Measurements from ENCODE around the gene GPS1.

Gene GPS1

DNA sequence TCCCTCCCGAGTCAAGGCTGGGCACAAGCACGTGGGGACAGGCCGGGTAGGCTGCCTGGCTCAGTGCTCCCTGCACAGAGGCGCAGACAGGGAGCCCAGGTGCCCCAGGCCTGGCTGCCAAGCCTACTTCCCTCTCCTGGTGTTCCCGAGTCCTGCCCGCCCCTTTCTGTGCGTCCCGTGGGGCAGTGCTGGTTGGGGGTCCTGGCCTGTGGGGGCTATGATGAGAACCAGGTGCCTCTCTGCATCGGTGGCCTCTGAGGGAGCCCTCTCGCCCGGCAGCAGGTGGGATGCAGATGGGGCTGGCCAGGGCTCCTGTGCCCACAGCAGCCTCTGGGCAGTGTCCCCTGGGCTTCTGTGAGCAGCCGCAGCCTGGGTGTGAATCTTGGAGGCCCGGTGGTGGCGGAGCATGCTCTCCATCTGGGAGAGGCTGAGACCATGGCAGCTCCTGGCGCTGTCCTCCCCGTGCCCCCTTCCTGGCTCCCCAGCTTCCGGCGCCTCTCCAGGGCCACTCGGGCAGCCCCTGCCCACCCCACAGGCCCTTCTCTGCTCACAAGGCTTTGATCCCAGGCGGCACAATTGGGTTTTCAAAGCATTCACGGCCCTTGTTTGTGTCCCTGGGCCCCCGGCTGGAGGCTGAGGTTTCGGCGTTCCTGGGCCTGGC lies 36.3 kb upstream of the GPS1 start:
- DNase-seq = no peak

DNA sequence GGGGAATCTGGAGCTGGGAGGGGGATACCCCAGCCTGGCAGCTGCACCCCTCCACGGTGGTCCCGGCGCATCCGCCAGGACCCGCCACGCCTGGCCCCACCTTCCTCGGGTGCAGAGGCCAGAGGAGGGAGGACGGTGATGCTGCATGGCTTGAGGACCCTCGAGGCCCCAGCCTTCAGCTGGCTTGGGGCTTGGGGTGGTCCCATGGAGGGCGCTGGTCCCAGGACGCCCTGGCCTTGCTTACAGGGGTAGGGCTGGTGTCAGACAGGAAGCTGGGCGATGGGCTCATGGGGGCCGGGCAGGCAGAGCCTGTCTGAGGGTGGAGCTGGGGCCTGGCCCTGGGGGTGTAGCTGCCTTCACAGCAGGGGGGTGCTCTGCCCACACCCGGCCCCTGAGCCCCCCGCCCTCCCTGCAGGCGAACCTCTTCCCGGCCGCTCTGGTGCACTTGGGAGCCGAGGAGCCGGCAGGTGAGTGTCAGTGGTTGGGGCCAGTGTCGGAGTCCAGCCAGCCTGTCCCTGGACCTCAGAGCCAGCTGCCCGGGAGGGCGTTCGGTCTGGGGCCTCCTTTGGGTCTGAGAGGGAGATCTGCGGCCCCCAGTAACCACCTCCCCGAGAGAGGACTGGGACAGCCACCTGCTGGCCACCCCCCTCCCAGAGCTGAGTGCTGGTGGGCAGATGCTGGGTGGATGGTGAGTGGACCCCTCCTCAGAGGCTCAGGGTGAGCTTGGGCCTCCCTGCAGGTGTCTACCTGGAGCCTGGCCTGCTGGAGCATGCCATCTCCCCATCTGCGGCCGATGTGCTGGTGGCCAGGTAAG lies 35.4 kb upstream of the GPS1 start:
- DNase-seq = no peak

DNA sequence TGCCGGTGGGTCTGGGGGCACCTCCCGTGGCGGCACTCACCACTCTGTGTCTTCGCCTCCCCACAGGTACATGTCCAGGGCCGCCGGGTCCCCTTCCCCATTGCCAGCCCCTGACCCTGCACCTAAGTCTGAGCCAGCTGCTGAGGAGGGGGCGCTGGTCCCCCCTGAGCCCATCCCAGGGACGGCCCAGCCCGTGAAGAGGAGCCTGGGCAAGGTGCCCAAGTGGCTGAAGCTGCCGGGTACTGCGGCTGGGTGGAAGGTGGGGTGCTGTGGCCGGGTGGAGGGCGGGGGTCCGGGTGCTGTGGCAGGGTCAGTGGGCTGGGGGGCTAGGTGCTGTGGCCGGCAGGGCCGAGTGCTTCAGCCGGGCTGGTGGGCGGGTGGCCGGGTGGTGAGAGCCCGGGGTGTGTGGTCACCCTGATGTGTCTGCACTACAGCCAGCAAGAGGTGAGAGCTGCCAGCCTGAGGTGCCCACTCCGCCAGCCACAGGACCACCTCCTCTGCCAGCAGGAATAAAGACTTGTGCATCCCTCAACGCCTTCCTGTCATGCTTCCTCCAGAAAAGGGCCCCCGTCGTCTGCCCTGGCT lies 34.7 kb upstream of the GPS1 start:
- DNase-seq = no peak

DNA sequence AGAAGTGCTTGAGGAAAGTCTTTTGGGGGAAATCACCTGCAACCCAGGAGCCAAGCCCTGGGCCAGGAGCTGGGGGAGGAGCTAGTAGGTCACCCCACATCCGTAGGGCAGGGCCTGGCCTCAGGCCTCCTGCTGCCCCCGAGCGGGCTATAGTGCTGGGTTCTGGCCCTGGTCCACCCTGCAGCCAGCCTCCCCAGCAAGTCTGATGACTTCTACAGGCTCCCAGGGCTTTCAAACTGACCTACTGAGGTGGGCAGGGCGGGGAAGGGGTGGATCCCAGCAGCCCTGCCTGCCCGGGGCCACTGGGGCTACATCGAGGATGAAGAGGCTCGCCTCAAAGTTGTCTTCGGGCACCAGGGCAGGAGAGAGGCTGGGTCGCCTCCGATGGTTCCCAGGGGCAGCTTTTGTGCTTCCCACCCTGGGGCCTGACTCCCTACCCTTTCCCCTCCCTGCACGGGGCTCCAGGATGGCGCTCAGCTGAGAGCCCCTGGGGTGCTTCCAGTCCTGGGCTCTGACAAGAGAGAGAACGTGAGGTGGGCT lies 34.0 kb upstream of the GPS1 start:
- no peak for DNase-seq

DNA sequence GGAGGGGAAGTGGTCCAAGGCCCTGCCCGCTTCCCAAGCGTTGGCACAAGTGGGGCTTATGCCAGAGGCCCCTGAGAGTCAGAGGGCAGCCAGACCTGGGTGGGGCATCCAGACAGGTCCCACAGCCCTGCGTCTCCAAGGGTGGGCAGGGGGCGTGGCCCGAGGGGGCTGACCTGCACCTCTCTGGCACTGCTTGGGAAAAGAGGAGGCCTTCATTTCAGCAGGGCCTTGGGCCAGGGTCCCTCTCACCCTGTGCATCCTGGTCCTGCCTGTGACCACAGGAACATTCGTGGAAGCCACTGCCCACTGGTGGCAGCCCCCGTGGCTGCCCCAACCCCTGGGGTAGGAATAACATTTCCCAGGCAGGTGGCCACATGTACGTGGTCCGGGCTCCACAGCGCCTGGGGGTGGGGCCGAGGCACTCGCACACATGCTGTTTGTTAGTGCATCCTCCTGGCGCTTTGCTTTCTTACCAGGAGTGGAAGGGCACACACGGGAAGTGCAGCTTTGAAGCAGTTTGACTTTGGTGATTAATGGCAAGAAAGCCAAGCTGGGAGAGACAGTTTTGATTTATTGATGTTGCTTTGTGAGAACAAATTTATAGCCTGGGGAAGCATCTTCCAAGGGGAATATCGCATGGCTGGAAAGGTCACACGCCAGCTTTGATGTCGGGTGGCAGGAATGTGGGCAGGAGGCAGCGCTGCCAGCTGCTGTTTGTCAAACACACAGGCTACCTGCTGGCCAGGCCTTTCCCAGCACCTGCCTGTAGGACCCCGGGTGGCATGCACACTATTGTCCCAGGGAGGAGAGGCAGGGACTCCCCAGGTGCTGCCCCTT lies 33.3 kb upstream of the GPS1 start:
- DNase-seq = no peak

DNA sequence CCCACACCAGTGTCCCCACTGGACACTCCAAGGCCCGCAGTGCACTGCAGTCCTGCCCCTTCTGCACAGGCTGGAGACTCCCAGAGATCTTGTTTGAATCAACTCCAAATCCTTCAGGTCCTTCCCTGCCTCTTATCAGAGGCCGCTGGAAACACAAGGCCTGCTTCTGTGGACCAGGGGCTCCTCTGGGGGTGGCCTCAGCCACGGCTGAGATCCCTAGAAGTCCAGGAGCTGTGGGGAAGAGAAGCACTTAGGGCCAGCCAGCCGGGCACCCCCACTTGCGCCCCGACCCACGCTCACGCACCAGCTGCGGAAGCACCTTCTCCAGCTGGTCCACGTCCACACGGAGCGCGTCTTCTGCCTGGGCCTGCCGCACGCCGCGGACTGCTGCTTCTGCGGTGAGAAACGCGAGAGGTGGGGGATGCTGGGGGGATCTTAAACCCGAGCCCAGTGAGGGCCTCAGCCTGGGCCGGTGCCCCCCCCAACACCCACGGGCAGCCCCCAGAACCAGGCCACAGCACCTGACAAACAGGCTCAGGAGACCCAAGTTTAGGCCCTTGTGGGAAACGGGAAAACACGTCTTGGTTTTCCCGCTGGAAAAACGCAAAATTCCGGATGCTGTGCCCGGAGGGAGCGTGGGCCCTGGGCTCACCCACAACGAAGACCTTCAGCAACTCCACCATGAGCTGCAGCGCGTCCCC lies 32.6 kb upstream of the GPS1 start:
- DNase-seq = no peak

DNA sequence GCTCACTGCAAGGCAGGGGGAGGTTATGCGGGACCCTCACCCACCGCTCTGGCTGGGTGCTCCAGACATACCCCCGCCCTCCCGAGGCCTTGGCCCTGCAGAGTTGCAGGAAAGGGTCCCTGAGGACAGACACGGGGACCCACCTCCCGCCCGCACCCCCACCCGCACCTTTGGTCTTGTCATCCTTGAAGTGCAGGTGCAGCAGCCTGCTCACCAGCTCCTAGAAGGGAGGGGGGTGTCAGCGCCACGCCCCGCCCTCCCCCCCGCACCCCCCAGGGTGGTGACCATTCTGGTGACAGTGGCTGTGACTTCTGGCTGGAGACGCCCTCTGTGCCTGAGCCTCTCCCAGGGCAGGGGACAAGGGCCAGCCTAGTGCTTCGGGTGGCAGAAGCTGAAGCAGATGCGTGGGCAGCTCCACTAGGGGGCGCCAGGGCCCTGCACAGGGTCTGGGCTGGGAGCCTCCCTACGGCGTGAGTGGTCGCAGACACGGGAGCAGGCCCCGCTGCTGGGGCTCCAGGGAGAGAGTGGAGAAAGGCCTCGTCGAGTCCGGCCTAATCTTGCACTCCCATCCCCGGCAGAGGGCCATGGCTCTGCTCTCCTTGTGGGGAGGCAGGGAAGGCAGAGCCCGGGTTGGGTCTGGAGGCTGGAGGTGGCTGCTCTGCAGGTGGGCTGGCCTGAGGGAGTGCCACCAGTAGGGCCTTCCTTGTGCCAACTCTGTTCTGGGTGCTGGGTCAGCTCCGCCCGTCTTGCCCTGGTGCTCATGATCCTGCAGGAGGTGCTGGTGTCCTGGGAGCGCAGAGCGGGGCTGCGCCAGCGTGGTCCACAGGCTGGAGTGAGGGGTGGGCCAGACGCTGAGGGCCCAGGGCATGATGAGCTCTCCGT lies 31.8 kb upstream of the GPS1 start:
- DNase-seq = peak; percentile 60

DNA sequence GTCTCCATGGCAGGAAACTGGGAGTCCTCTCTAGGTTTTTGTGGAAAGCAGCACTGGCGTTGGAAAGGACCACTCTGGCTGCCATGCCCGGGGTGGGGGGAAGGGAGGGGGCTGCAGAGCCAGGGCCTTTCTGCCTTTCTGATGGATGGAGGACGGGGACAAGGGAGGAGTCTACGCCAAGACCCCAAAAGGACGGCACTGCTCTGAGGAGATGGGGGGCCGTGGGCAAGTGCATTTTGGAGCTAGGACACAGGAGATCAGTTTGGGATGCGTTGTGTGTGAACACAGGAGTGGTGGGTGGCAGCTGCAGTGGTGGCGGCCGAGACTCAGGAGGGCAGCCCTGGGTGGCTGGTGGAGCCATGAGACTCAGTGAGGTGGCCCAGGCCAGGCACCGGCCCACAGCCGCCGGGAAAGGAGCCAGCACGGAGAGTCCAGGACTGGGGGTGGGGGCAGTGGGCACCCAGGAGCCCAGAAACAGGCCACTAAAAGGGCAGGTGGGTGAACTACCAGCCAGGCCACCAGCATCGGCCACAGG lies 31.1 kb upstream of the GPS1 start:
- no peak for DNase-seq

DNA sequence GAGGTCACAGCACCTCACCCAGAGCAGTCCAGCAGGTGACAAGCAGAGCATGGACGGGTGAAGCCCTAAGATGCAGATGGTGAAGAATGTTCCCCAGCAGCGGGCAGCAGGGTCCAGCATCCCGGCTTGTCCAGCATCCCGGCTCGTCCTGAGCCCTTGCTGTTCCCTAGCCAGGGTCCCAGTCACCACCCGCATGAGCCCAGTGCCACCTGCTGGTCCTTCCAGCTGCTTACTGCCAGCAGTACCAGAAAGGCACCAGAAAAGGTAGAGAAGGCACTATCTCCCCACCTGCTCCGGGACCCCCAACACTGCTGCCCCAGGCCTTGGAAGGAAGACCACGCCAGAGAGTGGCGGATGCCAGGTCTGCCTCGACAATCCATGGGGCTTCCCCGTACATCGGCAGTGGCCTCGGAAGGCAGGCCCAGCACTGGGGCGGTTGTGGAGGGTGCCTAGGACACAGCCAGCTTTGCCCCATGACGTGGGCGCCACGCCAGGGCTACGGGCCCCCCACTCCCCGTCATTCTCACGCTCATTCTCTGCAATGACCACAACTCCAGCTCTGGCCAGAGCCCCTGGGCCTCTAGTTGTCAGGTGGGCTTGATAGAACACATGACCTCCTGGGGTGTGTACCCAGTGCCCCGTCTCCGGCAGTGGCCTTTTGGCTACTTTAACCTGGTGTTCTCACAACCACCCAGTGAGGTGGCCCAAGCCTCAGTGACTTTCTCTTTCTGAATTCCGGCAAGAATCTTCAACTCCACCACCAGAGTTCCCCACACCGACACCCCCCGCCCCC lies 30.4 kb upstream of the GPS1 start:
- DNase-seq = peak; percentile 60

DNA sequence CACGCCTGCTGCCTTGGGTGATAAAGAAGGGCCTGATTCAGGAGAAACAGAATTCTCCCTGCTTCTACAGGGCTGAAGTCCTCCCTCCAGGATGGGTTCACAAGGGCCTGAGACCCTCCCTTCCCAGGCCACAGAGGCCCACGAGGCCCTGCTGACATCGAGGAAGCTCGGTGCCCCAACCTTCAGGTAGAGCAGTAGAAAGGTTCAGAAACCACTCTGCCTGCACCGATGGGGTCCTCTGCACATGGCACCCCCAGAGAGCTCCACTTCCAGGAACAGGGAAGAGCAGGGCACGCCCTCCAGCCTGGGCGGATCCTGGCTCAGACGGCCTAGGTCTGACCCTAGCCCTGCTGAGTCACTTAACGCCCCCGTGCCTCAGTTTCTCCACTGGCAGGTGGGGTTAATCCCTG lies 29.8 kb upstream of the GPS1 start:
- no peak for DNase-seq

DNA sequence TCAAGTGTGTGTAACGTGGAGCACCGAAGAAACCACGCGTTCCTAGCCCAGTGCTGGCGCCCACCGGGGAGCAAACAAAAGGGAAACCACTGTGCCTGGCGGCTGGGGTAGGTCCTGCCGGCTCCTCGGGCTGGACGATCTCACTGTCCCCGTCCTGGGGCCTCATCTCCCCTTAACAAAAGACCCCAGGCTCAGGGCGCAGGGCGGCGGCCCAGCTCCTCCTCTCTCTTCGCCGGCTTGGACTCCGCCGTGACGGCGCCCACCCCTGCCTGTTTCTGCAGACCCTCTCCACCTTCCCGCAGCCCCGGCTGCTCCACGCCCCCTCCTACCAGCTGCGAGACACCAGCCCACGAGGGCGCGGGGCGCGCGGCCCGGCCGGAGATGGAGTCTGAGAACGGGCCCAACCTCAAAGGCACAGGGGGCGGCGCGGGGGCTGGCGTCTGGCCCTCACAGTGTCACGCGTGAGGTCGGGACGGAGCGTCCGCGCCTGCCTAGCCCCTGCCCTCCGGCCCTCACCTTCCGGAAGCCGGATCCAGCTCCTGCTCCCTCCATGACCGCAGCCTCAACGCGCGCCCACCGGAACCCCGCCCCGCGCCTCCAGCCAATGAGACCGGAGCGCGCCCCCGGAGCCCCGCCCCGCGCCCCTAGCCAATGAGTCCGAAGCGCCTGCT lies 29.3 kb upstream of the GPS1 start, which contains the start of gene CENPX:
CENPX (minus strand) TSS at position 569 of the 671 bp plus-strand sequence; CDS start at position 552, 17 bp downstream.
- no peak for DNase-seq

DNA sequence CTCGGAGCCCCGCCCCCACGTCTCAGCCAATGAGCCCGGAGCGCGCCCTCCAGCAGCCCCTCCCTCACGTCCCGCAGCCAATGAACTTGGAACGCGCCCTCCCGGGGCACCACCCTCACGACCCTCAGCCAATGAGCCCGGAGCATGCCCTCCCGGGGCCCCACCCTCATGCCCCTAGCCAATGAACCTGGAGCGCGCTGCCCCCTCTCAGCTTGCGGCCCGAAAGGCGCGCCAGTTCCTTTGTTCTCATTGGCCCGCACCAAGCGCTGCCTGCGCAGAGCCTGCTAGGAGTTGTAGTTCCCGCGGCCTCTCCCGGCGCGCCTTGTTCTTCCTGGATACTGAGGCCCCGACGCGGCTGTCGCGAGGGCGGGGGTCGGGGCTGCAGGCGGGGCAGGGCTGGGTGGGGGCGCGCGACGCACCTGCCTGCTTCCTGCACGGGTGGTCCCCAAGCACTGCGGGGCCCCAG lies 28.7 kb upstream of the GPS1 start, which contains the start of gene LRRC45:
LRRC45 (plus strand) TSS at position 325 of the 466 bp plus-strand sequence. CDS start 339 bp downstream, outside the sequence.
- DNase-seq = peak; percentile 100

DNA sequence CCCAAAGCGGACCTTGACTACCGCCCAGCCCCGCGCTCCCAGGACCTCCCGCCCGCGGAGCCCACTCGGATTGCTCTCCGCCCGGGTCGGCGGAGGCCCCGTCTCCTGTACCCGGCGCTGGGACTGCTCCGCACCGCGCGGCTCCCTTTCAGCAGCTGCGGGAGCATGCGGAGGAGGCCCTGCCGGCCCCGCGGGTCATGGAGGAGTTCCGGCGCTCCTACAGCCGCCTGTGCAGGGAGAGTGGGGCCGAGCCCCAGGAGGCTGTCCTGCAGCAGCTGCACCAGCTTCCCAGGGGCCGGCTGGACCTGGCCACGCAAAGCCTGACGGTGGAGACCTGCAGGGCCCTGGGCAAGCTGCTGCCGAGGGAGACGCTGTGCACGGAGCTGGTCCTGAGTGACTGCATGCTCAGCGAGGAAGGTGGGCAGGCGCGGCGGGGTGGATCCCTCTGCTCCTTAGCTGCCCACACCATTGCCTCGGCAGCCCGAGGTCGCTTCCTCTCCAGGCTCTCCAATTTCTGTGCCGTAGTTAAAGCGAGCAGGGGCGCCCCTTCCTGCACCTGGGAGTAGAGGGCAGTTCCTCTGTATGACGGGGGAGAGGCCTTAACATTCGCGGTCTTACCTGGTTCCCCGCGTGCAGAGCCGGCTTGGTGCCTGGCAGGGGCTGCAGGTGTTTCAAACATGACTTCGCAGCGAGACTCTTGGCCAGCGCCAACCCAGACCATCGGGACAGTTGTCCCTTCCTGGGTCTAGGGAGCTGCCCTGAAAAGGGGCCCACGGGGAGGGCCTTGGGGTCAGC lies 28.1 kb upstream of the GPS1 start:
- no peak for DNase-seq

DNA sequence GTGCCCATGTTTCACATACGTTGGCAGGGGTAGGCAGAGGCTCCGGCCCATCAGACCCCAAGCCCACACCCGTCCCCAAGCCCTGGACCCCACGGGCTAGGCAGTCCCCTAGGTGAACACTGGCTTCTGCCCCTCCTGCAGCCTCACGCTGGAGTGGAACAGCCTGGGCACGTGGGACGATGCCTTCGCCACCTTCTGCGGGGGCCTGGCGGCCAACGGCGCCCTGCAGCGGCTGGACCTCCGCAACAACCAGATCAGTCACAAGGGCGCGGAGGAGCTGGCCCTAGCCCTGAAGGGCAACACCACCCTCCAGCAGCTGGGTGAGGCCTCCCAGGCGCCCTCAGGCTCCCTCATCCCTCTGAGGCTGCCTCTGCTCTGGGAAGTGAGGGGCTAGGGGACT lies 26.8 kb upstream of the GPS1 start:
- no peak for DNase-seq

DNA sequence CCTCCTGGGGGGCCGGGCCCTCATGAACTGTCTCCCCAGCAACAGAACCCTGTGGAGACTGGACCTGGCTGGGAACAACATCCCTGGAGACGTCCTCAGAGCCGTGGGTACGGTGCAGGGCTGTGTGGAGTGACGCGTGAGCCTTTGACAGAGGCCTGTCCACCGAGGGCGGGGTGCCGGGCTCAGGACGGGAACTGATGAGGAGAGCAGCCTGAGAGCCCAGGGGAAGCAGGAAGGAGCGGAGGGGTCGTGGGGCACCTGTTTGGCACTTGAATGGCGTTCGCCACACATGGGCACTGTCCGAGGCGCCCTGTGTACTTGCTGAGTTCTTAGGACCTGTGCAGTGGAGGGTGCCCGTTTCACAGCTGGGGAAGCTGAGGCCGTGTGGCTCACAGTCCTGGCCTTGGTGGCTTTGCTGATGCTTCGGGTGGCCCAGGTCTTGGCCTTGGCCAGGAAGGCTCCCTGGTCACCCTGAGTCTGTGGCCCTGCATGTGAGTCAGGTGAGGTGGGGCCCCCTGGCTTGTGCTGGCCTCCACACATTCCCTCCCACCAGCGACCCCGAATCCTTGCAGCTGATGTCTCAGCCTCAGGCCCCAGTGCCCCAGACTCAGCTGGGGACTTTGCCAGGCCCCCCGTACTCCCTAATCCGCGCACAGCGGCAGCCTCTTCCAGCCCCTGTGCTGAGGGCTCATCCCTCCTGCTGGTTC lies 26.1 kb upstream of the GPS1 start:
- DNase-seq = no peak

DNA sequence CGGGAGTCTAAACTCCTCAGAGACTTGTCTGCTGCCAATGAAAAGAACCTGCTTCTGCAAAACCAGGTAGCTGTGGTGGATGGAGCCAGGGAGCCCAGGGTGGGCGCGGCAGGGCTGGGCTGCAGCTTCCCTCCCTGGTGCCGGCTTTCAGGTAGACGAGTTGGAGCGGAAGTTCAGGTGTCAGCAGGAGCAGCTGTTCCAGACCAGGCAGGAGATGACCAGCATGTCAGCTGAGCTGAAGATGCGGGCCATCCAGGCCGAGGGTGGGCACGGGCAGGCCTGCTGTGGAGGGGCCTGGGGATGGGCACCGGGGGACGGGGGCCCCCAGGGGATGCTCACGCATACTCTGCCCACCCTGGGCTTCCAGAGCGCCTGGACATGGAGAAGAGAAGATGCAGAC lies 23.5 kb upstream of the GPS1 start:
- DNase-seq = no peak

DNA sequence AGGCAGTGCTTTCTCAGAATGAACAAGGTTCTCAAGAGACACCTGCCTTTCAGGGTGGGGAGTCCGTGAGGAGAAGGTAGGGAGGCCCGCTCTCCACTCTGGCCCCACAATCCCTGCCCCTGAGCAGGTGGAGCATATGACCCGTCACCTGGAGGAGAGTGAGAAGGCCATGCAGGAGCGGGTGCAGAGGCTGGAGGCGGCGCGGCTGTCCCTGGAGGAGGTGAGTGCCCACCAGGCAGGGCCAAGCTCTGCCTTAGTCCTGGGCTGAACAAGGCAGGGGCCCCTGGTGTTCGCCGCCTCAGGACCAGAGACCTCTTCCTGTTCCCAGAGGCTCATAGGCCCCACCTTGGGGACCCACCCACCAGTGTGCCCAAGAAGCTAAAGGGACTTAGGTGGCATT lies 22.7 kb upstream of the GPS1 start:
- no peak for DNase-seq

DNA sequence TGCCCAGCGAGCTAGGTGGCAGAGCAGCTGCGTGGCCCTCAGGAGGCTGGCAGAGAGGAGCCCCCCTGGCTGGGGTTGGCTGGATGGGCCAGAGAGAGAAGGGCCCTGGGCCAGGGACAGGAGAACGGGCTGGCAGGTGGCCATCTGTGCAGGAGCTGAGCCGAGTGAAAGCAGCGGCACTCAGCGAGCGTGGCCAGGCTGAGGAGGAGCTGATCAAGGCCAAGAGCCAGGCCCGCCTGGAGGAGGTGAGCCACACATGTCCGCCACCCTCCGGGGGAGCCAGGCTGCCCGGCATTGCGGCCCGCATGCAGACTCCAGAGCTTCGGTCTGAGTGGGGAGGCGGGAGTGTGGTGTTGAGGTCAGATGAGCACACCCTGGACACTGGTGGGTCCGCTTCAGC lies 22.3 kb upstream of the GPS1 start:
- DNase-seq = no peak

Measured in activated CD4-positive, alpha-beta T cell treated with anti-CD3 and anti-CD28 coated beads, Interleukin-2, amount 50 U/mL, for 1 hour (primary cell).